ENCODE data around the gene CYP4F22. TPM values are rescaled to one million over a fixed set of nuclear protein-coding genes. Genes with fewer than 3 reads are reported as not detected.

Gene CYP4F22
- total RNA-seq, 2 donors from 2014 or later = not detected

DNA sequence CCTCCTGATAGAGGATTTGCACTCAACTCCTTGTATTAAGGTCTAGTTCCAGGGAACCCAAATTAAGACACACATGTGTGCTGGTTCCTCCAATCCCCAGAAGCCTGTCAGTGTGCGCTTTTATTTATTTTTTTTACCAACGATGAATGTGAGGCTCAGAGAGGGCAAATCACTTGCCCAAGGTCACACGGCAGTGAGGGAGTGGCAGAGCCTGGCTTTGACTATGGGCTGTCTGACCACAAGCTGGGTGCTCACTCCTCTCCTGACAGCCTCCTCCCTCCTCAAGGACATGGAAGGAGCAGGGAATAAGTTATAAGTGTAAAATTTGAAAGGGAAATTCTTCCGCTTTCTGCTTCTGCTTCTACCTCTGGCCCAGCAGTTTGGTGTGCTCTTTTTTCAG, 48.9 kb downstream of the CYP4F22 start:
- Mint-ChIP-seq H3K4me1 (no peaks in the 10 kb centered on the region), H3K36me3 (ENCODE audit: low read depth) (no peaks in the 10 kb centered on the region)
- no peaks in the 10 kb centered on the region for H3K4me1 ChIP-seq (ENCODE audit: control insufficient read depth, insufficient read depth, low read length)

DNA sequence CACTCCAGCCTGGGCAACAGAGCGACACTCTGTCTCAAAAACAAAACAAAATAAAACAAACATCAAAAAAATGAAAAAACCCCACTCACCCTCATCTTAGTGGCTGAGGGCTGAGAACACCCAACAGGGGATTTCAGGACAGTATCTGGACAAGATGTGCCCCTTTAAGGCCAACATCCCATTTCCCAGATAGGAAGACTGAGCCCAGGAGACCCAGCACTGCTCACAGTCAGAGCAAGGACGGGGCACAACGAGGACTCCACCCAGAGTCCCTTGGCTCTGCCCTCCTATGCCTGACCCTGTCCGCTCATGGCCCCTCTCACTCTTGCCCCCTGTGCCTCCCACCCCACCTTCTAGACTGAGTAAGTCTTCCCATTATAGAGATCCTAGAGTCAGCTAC, 53.8 kb downstream of the CYP4F22 start:
- H3K36me3 Mint-ChIP-seq (ENCODE audit: low read depth) = peaks cover 2% of the 10 kb centered on the region
- H3K27ac ChIP-seq (ENCODE audit: low read depth, low read length) = no peak overlapping the region
- H3K4me1 Mint-ChIP-seq = no peaks in the 10 kb centered on the region
- TF ChIP-seq, protein P1, sequence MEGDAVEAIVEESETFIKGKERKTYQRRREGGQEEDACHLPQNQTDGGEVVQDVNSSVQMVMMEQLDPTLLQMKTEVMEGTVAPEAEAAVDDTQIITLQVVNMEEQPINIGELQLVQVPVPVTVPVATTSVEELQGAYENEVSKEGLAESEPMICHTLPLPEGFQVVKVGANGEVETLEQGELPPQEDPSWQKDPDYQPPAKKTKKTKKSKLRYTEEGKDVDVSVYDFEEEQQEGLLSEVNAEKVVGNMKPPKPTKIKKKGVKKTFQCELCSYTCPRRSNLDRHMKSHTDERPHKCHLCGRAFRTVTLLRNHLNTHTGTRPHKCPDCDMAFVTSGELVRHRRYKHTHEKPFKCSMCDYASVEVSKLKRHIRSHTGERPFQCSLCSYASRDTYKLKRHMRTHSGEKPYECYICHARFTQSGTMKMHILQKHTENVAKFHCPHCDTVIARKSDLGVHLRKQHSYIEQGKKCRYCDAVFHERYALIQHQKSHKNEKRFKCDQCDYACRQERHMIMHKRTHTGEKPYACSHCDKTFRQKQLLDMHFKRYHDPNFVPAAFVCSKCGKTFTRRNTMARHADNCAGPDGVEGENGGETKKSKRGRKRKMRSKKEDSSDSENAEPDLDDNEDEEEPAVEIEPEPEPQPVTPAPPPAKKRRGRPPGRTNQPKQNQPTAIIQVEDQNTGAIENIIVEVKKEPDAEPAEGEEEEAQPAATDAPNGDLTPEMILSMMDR (conservative IDR thresholded peaks at IDR 0.05) = no peak
- H3K9me3 ChIP-seq (ENCODE audit: control insufficient read depth, low read length) = peaks cover 15% of the 10 kb centered on the region
- H3K4me3 Mint-ChIP-seq = no peak overlapping the region
- H3K27me3 ChIP-seq (ENCODE audit: control insufficient read depth, insufficient read depth, low read length, poor library complexity, severe bottlenecking) = no peaks in the 10 kb centered on the region
- H3K27ac Mint-ChIP-seq = no peak overlapping the region
- H3K4me1 ChIP-seq (ENCODE audit: control insufficient read depth, insufficient read depth, low read length) = no peaks in the 10 kb centered on the region
- peak; percentile 10 for DNase-seq
- H3K4me3 ChIP-seq (ENCODE audit: low read length) = no peak overlapping the region
- no peaks in the 10 kb centered on the region for H3K36me3 ChIP-seq (ENCODE audit: control insufficient read depth, insufficient read depth, low read length)
- H3K9ac ChIP-seq (ENCODE audit: extremely low read depth, low read length, poor library complexity, severe bottlenecking) = no peak overlapping the region
- peaks cover 2% of the 10 kb centered on the region for H3K27me3 Mint-ChIP-seq (ENCODE audit: insufficient read depth)
- peaks cover 68% of the 10 kb centered on the region for H3K9me3 Mint-ChIP-seq
- 81 to 100% methylated on average over 1 to 4 of the region's 4 CpGs for WGBS, 2 experiments (ENCODE audit: insufficient coverage in 1 of 2, insufficient read length in 1 of 2)

More for the DNA sequence above, 48.9 kb downstream of the CYP4F22 start:
- TF ChIP-seq, protein P1 (conservative IDR thresholded peaks at IDR 0.05) = no peak
- H3K9ac ChIP-seq (ENCODE audit: extremely low read depth, low read length, poor library complexity, severe bottlenecking) = no peak overlapping the region
- Mint-ChIP-seq H3K9me3 (peaks cover 36% of the 10 kb centered on the region), H3K4me3 (no peak overlapping the region), H3K27ac (no peak overlapping the region), H3K27me3 (ENCODE audit: insufficient read depth) (peaks cover 6% of the 10 kb centered on the region)
- peaks cover 7% of the 10 kb centered on the region for H3K9me3 ChIP-seq (ENCODE audit: control insufficient read depth, low read length)
- H3K27ac ChIP-seq (ENCODE audit: low read depth, low read length) = no peak overlapping the region
- no peak for DNase-seq
- H3K27me3 ChIP-seq (ENCODE audit: control insufficient read depth, insufficient read depth, low read length, poor library complexity, severe bottlenecking) = no peaks in the 10 kb centered on the region
- H3K36me3 ChIP-seq (ENCODE audit: control insufficient read depth, insufficient read depth, low read length) = no peaks in the 10 kb centered on the region
- no peak overlapping the region for H3K4me3 ChIP-seq (ENCODE audit: low read length)
- 80 to 83% methylated on average over 1 to 4 of the region's 4 CpGs for WGBS, 2 experiments (ENCODE audit: insufficient coverage in 1 of 2, insufficient read length in 1 of 2)

DNA sequence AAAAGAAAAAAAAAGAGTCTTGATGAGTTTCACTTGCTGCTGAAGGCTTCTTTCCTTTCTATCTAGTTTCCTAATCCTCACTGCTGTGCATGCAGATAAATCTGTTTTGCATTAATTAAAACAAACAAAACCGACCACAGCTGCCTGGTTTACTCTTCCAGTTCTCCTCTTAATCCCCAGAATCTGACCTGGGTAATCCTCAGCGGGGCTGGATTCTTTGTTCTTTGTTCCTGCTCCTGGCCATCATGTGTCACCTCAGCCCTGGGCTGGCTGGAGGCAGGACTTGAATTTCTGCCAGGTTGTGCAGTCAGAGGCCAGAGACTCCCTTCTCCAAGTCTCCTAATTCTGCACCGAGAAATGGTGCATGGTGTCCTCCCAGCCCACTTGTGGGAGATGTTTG, 54.5 kb downstream of the CYP4F22 start:
- Histone ChIP-seq H3K27me3 (ENCODE audit: control insufficient read depth, insufficient read depth, low read length, poor library complexity, severe bottlenecking) (no peaks in the 10 kb centered on the region), H3K36me3 (ENCODE audit: control insufficient read depth, insufficient read depth, low read length) (no peaks in the 10 kb centered on the region), H3K9ac (ENCODE audit: extremely low read depth, low read length, poor library complexity, severe bottlenecking) (no peak overlapping the region), H3K9me3 (ENCODE audit: control insufficient read depth, low read length) (peaks cover 17% of the 10 kb centered on the region), H3K4me1 (ENCODE audit: control insufficient read depth, insufficient read depth, low read length) (no peaks in the 10 kb centered on the region), H3K27ac (ENCODE audit: low read depth, low read length) (no peak overlapping the region), H3K4me3 (ENCODE audit: low read length) (no peak overlapping the region)
- peak; percentile 52 for DNase-seq
- no peak overlapping the region for H3K4me3 Mint-ChIP-seq
- peaks cover 72% of the 10 kb centered on the region for H3K9me3 Mint-ChIP-seq
- no peaks in the 10 kb centered on the region for H3K4me1 Mint-ChIP-seq
- H3K27me3 Mint-ChIP-seq (ENCODE audit: insufficient read depth) = peaks cover 2% of the 10 kb centered on the region
- TF ChIP-seq, protein P1 (conservative IDR thresholded peaks at IDR 0.05) = no peak
- 39 to 56% methylated on average over 2 to 3 of the region's 3 CpGs for WGBS, 2 experiments (ENCODE audit: insufficient coverage in 1 of 2, insufficient read length in 1 of 2)
- H3K27ac Mint-ChIP-seq = no peak overlapping the region
- peaks cover 2% of the 10 kb centered on the region for H3K36me3 Mint-ChIP-seq (ENCODE audit: low read depth)
